VCaP (cell line): ENCODE results near the gene DYNC1I2.
A peak's percentile ranks its signal among the peaks of the same experiment; 100 is the strongest.

Experiments
- H3K27ac ChIP-seq: fragments of 450-650 bp; 2 replicates; pipeline ENCODE4 v1.5.1; 2017
- CTCF ChIP-seq: fragments of 450-650 bp; conservative IDR thresholded peaks from 2 replicates; pipeline ENCODE4 v1.5.1; 2017; ENCODE audit warnings: mild to moderate bottlenecking, moderate library complexity

Gene DYNC1I2

GRCh38 chr2:171718720-171719119, 31.5 kb downstream of the DYNC1I2 start:
- no peak for TF ChIP-seq CTCF
- no peak overlapping the region for H3K27ac ChIP-seq

GRCh38 chr2:171719660-171720059, 32.4 kb downstream of the DYNC1I2 start:
- no peak overlapping the region for H3K27ac ChIP-seq

GRCh38 chr2:171723716-171724683, 36.7 kb downstream of the DYNC1I2 start:
- no peak for TF ChIP-seq CTCF
- no peak overlapping the region for H3K27ac ChIP-seq

More at GRCh38 chr2:171719660-171720059, 32.4 kb downstream of the DYNC1I2 start:
- no peak for TF ChIP-seq CTCF

GRCh38 chr2:171726847-171727450, 39.7 kb downstream of the DYNC1I2 start:
- no peak for TF ChIP-seq CTCF
- no peak overlapping the region for H3K27ac ChIP-seq

- 0 out of 2 replicates have a peak, but pooled peaks have one; percentile 21 for TF ChIP-seq CTCF
These were observed 42.0 kb downstream of the DYNC1I2 start for GRCh38 chr2:171728989-171729951.

GRCh38 chr2:171729952-171730317, 42.7 kb downstream of the DYNC1I2 start:
- TF ChIP-seq CTCF, result no peak
- H3K27ac ChIP-seq, result no peak overlapping the region

More at GRCh38 chr2:171728989-171729951, 42.0 kb downstream of the DYNC1I2 start:
- H3K27ac ChIP-seq, result no peak overlapping the region
